GM12865 (cell line): ENCODE data around the gene EME1.

ENCODE experiments used
- DNase-seq: peaks from one replicate; pipeline ENCODE4 v3.0.0; 2010; ENCODE audit warnings: low read depth
- H3K4me3 ChIP-seq: 2 replicates; pipeline ENCODE4 v1.5.1; 2011; ENCODE audit warnings: mild to moderate bottlenecking, low read depth, low read length, control low read depth
- TF ChIP-seq, protein P1 (sequence below): IDR thresholded peaks from 2 replicates; pipeline ENCODE4 v1.5.1; 2011; ENCODE audit warnings: low read length, control low read depth, low read depth, inconsistent platforms; ENCODE audit not compliant: insufficient read depth; ENCODE audit errors: missing control alignments

Gene EME1

DNA sequence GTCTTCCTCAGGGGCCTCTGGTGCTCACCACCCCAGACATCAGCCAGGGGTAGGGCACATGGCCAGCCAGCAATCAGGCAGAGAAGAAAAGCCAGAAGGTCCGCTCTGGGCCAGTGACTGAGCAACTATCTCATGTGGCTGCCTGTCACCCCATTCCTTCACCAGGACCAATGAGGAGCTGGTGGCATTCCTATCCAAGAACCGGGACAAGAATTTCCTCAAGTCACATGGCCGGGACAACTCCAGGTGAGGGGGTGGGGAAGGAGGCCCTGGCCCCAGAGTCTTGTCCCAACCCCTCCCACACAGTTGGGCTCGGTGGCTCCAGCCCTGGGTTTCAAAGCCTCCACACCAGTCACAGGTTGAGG lies 17.7 kb upstream of the EME1 start:
- DNase-seq: no peak
- H3K4me3 ChIP-seq: no peak overlapping the region
- TF ChIP-seq, protein P1, sequence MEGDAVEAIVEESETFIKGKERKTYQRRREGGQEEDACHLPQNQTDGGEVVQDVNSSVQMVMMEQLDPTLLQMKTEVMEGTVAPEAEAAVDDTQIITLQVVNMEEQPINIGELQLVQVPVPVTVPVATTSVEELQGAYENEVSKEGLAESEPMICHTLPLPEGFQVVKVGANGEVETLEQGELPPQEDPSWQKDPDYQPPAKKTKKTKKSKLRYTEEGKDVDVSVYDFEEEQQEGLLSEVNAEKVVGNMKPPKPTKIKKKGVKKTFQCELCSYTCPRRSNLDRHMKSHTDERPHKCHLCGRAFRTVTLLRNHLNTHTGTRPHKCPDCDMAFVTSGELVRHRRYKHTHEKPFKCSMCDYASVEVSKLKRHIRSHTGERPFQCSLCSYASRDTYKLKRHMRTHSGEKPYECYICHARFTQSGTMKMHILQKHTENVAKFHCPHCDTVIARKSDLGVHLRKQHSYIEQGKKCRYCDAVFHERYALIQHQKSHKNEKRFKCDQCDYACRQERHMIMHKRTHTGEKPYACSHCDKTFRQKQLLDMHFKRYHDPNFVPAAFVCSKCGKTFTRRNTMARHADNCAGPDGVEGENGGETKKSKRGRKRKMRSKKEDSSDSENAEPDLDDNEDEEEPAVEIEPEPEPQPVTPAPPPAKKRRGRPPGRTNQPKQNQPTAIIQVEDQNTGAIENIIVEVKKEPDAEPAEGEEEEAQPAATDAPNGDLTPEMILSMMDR: no peak

DNA sequence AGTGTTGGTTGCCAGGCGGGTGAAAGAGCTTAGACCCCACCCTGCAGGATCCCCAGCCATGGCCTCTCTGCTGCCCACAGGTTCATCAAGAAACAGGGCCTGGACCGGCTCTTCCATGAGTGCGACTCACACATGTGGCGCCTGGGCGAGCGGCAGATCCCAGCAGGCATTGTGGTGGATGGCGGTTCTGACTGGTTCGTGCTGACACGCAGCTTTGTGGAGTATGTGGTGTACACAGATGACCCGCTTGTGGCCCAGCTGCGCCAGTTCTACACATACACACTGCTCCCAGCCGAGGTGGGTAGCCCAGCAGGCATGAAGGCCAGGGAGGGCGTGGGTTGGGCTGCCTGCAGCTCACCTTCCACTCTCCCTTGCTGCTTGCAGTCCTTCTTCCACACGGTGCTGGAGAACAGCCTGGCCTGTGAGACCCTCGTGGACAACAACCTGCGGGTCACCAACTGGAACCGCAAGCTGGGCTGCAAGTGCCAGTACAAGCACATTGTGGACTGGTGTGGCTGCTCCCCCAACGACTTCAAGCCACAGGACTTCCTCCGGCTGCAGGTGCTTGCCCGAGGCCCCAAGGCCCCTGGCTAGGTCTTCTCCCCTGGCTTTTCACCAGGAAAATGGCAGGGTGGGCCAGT lies 17.2 kb upstream of the EME1 start:
- no peak for DNase-seq
- TF ChIP-seq, protein P1: no peak
- no peak overlapping the region for H3K4me3 ChIP-seq

DNA sequence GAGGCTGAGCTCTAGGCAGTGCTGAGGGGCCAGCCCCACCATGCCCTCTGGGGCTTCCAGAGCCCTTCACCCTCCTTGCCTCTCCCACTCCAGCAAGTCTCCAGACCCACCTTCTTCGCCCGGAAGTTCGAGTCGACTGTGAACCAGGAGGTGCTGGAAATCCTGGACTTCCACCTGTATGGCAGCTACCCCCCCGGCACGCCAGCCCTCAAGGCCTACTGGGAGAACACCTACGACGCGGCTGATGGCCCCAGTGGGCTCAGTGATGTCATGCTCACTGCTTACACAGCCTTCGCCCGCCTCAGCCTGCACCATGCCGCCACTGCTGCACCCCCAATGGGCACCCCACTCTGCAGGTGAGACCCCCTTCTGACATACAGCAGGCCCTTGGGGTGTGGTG lies 16.6 kb upstream of the EME1 start:
- H3K4me3 ChIP-seq: no peak overlapping the region
- TF ChIP-seq, protein P1: no peak

DNA sequence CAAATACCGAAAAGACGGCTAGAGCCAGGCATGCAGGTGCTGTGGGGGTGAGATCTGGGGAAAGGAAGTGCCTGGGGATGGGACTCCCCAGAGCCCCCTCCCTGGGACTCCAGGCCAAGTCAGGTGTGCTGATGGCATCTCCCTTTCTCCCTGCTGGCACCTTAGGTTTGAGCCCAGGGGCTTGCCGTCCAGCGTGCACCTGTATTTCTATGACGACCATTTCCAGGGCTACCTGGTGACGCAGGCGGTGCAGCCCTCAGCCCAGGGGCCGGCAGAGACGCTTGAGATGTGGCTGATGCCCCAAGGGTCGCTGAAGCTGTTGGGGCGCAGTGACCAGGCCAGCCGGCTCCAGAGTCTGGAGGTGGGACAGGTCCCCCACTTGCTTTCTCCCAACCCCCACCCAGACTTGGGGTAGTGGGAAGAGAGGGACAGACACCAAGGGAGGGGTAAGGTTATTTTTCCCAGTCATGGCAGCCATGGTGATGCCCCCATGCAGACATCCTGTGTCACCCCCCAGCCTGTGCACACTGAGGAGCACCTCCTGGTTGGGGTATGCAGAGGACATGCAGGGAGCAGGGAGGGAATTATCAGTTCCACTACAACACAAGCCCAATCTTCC lies 16.0 kb upstream of the EME1 start:
- DNase-seq: no peak
- H3K4me3 ChIP-seq: no peak overlapping the region
- TF ChIP-seq, protein P1: no peak

More for the DNA sequence above, 16.6 kb upstream of the EME1 start:
- DNase-seq: no peak

DNA sequence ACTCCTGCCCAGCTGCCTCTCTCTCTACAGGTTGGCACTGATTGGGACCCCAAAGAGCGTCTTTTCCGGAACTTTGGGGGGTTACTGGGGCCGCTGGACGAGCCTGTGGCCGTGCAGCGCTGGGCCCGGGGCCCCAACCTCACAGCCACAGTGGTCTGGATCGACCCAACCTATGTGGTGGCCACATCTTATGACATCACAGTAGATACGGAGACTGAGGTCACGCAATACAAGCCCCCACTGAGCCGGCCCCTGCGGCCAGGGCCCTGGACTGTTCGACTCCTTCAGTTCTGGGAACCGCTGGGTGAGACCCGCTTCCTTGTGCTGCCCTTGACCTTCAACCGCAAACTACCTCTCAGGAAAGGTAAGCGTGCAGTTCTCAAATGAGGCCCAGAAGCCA lies 14.9 kb upstream of the EME1 start:
- no peak for DNase-seq
- H3K4me3 ChIP-seq: no peak overlapping the region
- TF ChIP-seq, protein P1: no peak

DNA sequence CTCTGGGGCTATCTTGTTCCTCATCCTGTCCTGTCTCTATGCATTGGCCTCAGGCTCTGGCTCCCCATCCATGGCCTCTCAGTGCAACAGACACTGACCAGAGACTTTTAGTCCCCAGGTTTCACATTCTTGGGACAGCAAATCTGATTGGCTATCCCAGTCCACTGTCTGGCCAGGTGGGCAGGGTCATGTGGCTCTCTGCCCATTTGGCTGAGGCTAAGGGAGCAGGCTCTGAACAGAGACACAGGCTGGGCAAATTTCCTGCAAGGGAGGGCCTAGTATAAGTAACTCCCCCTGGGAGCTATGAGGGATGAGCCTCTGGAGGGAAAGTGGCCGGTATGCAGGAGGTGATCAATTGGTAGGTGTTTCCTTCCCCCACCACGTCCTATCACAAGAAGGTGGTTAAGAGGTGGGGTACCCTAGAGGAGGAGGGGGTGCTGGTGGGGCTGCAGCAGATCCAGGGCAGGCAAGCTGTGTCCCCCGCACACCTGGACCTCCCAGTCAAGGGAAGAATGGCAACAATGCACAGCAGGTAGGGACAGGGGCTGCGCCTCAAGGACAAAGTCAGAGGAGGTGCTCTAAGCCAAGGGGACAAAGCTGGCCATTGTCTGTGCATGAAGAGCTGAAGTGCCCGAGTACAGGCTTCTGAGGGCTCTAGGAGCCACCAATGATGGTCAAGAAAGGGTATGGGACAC lies 13.9 kb upstream of the EME1 start:
- H3K4me3 ChIP-seq: no peak overlapping the region
- no peak for DNase-seq
- TF ChIP-seq, protein P1: no peak
